ENCODE measurements around the gene CNN1.

GRCh38 chr19:11550265-11550664 is 11.6 kb downstream of the CNN1 start:
- TF ChIP-seq CTCF (IDR thresholded peaks at IDR 0.05) (no peak), POLR2A (IDR thresholded peaks at IDR 0.05) (no peak)

All from Peyer's patch (tissue), 4 donors.